ENCODE measurements around the gene CCNYL1.
"Not testable (repeated sequence)": the region's sequence is repeated elsewhere in the genome, so short reads cannot be mapped to it uniquely, and the experiment has no call there.

The CCNYL1 gene

GRCh38 chr2:207719008-207719407, 7.6 kb downstream of the CCNYL1 start:
- TF ChIP-seq ZNF274 (IDR thresholded peaks at IDR 0.05; ENCODE audit: low read depth, low read length), result no peak
- no peak overlapping the region for H3K4me3 ChIP-seq (ENCODE audit: low read length)

- not testable (repeated sequence) for H3K4me3 ChIP-seq (ENCODE audit: low read length)
These were observed 8.2 kb downstream of the CCNYL1 start for GRCh38 chr2:207719655-207720054.

- H3K4me3 ChIP-seq (ENCODE audit: low read length), result no peak overlapping the region
- no peak for TF ChIP-seq ZNF274 (IDR thresholded peaks at IDR 0.05; ENCODE audit: low read depth, low read length)
These were observed 9.2 kb downstream of the CCNYL1 start for GRCh38 chr2:207720517-207721187.

- no peak for TF ChIP-seq ZNF274 (IDR thresholded peaks at IDR 0.05; ENCODE audit: low read depth, low read length)
These were observed 11.5 kb downstream of the CCNYL1 start for GRCh38 chr2:207722773-207723424.

GRCh38 chr2:207723425-207723787, 12.0 kb downstream of the CCNYL1 start:
- peak overlapping the region; percentile 14; the same call in 1 of the 2 replicates for H3K4me3 ChIP-seq (ENCODE audit: low read length)

More at GRCh38 chr2:207722773-207723424, 11.5 kb downstream of the CCNYL1 start:
- H3K4me3 ChIP-seq (ENCODE audit: low read length), result no peak overlapping the region

- no peak overlapping the region for H3K4me3 ChIP-seq (ENCODE audit: low read length)
These were observed 12.7 kb downstream of the CCNYL1 start for GRCh38 chr2:207724113-207724512.

DNA sequence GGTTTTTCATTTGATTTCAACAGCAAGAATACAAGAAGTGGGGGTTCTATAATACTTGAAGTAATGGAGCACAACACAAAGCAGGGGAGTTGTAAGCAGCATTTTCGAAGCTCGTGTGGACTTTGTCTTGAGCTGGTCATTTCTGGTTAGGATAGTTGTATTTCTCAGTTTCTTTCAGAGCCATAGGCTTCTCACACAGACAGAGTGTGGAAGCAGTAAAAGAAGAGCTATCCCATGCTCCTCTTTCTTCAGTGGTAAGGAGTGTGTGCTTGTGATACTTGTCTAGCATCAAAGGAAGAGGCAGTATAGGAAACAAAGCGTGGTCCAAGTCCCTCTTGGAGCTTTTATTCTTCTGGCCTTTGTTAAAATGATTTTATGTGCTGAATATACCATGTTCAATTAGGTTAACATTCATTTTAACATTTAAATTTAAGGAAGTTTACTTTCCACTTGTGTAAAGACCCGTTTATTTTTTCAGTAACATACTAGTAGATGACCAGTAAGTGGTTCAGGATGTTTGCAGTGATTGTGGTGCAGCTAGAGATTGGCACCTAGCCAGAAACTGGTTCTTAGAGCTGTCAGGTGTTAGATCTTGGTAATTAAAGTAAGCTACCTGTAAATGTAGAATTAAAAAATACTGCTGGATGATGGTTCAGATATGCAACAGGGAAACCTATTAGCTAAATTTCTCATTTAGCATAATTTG, 14.6 kb downstream of the CCNYL1 start:
- no peak overlapping the region for H3K4me3 ChIP-seq (ENCODE audit: low read length)
- TF ChIP-seq ZNF274 (IDR thresholded peaks at IDR 0.05; ENCODE audit: low read depth, low read length), result no peak

More at GRCh38 chr2:207724113-207724512, 12.7 kb downstream of the CCNYL1 start:
- TF ChIP-seq ZNF274 (IDR thresholded peaks at IDR 0.05; ENCODE audit: low read depth, low read length), result no peak

- no peak for TF ChIP-seq ZNF274 (IDR thresholded peaks at IDR 0.05; ENCODE audit: low read depth, low read length)
- no peak overlapping the region for H3K4me3 ChIP-seq (ENCODE audit: low read length)
These were observed 15.8 kb downstream of the CCNYL1 start for GRCh38 chr2:207727261-207727660.

- TF ChIP-seq ZNF274 (IDR thresholded peaks at IDR 0.05; ENCODE audit: low read depth, low read length), result no peak
- H3K4me3 ChIP-seq (ENCODE audit: low read length), result no peak overlapping the region
These were observed 18.1 kb downstream of the CCNYL1 start for GRCh38 chr2:207729465-207729998.

DNA sequence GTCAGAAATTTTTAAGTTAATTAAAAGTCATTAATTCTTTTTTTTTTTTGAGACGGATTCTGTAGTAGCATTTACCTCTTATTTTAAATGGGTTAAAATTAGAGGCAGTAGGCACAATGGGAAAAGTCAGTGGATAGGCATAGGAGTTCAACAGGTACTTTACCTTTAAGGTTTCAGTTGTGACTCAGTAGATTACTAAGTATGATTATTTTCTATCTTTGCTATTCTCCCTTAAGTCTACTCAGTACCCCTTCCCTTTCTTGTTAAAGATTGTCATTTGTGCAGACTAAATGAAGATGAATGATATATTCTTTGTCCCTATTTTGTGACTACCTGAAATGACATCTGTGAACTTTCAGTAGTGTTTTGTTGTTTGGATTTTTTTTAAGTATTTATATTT, 19.7 kb downstream of the CCNYL1 start:
- no peak for TF ChIP-seq ZNF274 (IDR thresholded peaks at IDR 0.05; ENCODE audit: low read depth, low read length)
- H3K4me3 ChIP-seq (ENCODE audit: low read length), result no peak overlapping the region

DNA sequence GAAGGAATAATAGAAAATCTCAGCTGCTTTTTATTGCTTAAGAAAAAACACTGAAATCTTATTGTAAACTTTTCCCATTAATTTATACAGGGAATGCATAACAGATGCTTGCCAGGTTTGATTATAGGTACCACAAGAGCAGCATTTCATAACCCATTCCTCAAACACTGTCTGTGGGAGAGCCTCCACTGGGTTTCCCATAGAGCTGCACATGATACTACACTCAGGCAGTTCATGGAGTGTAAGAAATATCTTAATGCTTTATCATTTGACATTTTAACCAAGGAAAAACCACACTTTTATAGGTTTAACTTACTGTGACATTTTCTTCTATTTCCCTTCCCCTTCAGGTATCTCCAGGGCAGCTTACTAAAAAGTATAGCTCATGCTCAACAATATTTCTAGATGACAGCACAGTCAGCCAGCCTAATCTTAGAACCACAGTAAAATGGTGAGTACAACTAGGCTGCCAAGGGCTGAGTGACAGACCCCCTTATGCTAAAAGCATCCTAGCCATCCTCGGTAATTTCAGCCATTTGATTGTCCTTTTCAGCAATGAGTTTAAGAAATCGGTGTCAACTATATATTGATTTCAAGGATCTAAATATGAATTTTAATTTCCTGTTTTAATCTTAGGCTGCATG, 22.3 kb downstream of the CCNYL1 start:
- TF ChIP-seq ZNF274 (IDR thresholded peaks at IDR 0.05; ENCODE audit: low read depth, low read length), result no peak
- no peak overlapping the region for H3K4me3 ChIP-seq (ENCODE audit: low read length)

DNA sequence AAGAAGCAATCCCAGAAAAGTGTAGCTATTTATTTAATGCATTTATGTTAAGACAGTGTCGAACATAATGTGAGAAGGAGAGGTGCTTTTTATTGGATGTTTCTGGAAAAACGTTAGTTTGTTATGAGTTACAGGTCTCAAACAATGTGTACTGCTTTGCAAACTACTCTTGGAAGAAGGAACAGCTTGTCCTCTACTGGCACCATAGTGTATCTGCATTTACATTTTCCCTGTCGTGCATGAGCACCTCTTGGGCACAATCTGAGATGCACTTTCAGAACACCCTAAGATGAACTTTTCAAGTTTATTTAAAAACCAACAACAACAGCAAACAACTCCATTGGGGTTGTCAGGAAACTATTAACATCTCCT, 22.8 kb downstream of the CCNYL1 start:
- TF ChIP-seq ZNF274 (IDR thresholded peaks at IDR 0.05; ENCODE audit: low read depth, low read length), result no peak
- H3K4me3 ChIP-seq (ENCODE audit: low read length), result no peak overlapping the region

GRCh38 chr2:207734636-207735512, 23.4 kb downstream of the CCNYL1 start:
- no peak for TF ChIP-seq ZNF274 (IDR thresholded peaks at IDR 0.05; ENCODE audit: low read depth, low read length)
- no peak overlapping the region for H3K4me3 ChIP-seq (ENCODE audit: low read length)

- H3K4me3 ChIP-seq (ENCODE audit: low read length), result not testable (repeated sequence)
These were observed 24.0 kb downstream of the CCNYL1 start for GRCh38 chr2:207735513-207735859.

Data from GM08714 (cell line).